ENCODE results near the gene RASL12.

RASL12 gene

GRCh38 chr15:65072617-65073016 is 4.8 kb upstream of the RASL12 start:
- no peak for DNase-seq

- no peak for DNase-seq
Observed at GRCh38 chr15:65072027-65072426, 4.2 kb upstream of the RASL12 start.

GRCh38 chr15:65071381-65071811 is 3.6 kb upstream of the RASL12 start:
- DNase-seq: no peak

- no peak for DNase-seq
Observed at GRCh38 chr15:65069779-65070546, 2.2 kb upstream of the RASL12 start.

- DNase-seq: no peak
Observed at GRCh38 chr15:65069179-65069578, 1.4 kb upstream of the RASL12 start.

GRCh38 chr15:65068403-65068788 is 605 bp upstream of the RASL12 start:
- DNase-seq: no peak

GRCh38 chr15:65067317-65067644 is 510 bp downstream of the RASL12 start:
- DNase-seq: no peak

GRCh38 chr15:65066635-65067316 is 1.0 kb downstream of the RASL12 start:
- no peak for DNase-seq

GRCh38 chr15:65066001-65066634 is 1.7 kb downstream of the RASL12 start:
- no peak for DNase-seq

- DNase-seq: no peak
Observed at GRCh38 chr15:65062726-65063125, 5.1 kb downstream of the RASL12 start.

- DNase-seq: no peak
Observed at GRCh38 chr15:65062061-65062460, 5.7 kb downstream of the RASL12 start.

- no peak for DNase-seq
Observed at GRCh38 chr15:65060641-65061397, 7.0 kb downstream of the RASL12 start.

- DNase-seq: no peak
Observed at GRCh38 chr15:65059931-65060596, 7.7 kb downstream of the RASL12 start.

GRCh38 chr15:65059369-65059750 is 8.4 kb downstream of the RASL12 start:
- no peak for DNase-seq

GRCh38 chr15:65058394-65059368 is 9.1 kb downstream of the RASL12 start:
- DNase-seq: no peak

GRCh38 chr15:65057549-65057940 is 10.2 kb downstream of the RASL12 start:
- no peak for DNase-seq

GRCh38 chr15:65056868-65057548 is 10.8 kb downstream of the RASL12 start:
- no peak for DNase-seq

GRCh38 chr15:65056106-65056505 is 11.7 kb downstream of the RASL12 start:
- DNase-seq: no peak

- DNase-seq: no peak
Observed at GRCh38 chr15:65055201-65055870, 12.5 kb downstream of the RASL12 start.
